Caco-2 (cell line): Measurements from ENCODE around the gene GPR39. TPM values are rescaled to one million over a fixed set of nuclear protein-coding genes. Genes with fewer than 3 reads are reported as not detected.

Source experiments
- BruUV-seq: library from RNA; stranded (reverse); fragments of 400-500 nt; replicated peaks from 2 replicates; lab custom pipeline; 2021; lab: Mats Ljungman, UMichigan
- CTCF ChIA-PET: fragments of 300-600 bp; sonication (Branson Sonifier 250); formaldehyde crosslinking; loops from one replicate; lab custom pipeline; 2022; ENCODE audit warnings: antibody characterized with exemption; lab: Charles Lee
- POLR2A ChIA-PET: fragments of 300-600 bp; sonication (Branson Sonifier 250); formaldehyde crosslinking; loops from one replicate; lab custom pipeline; 2022; ENCODE audit warnings: antibody characterized with exemption; lab: Charles Lee
- DNase-seq, 2 experiments: peaks; one replicate each; pipeline versions ENCODE4 v3.0.0 to v3.0.0-alpha.2; 2020 to 2022
- H3K27me3 ChIP-seq: replicated peaks from 2 replicates; pipeline ENCODE4 v1.6.0; 2011; ENCODE audit warnings: low read length; ENCODE audit not compliant: control insufficient read depth, insufficient read depth
- H3K36me3 ChIP-seq: 2 replicates; pipeline ENCODE4 v1.5.1; 2011; ENCODE audit warnings: low read length; ENCODE audit not compliant: control insufficient read depth, insufficient read depth
- H3K4me1 ChIP-seq: fragments of 250-450 bp; sonication (Bioruptor Pico); 2 replicates; pipeline ENCODE4 v1.5.1; 2020; ENCODE audit warnings: mild to moderate bottlenecking
- H3K4me3 ChIP-seq: 2 replicates; pipeline ENCODE4 v1.5.1; 2011; ENCODE audit warnings: low read depth, mild to moderate bottlenecking, control low read depth, low read length
- H3K9me3 ChIP-seq: fragments of 250-450 bp; sonication (Bioruptor Pico); 2 replicates; pipeline ENCODE4 v1.5.1; 2020; ENCODE audit warnings: mild to moderate bottlenecking, moderate library complexity
- H3K27ac Mint-ChIP-seq: one replicate; pipeline ENCODE4 v1.8.0; 2022; ENCODE audit warnings: mixed read lengths; ENCODE audit not compliant: unreplicated experiment
- H3K27me3 Mint-ChIP-seq: one replicate; pipeline ENCODE4 v1.8.0; 2022; ENCODE audit warnings: mixed read lengths; ENCODE audit not compliant: insufficient read depth, unreplicated experiment
- H3K36me3 Mint-ChIP-seq: one replicate; pipeline ENCODE4 v1.8.0; 2022; ENCODE audit warnings: mild to moderate bottlenecking, mixed read lengths; ENCODE audit not compliant: insufficient read depth, unreplicated experiment
- H3K4me1 Mint-ChIP-seq: one replicate; pipeline ENCODE4 v1.8.0; 2022; ENCODE audit warnings: low read depth, mixed read lengths; ENCODE audit not compliant: unreplicated experiment
- H3K4me3 Mint-ChIP-seq: one replicate; pipeline ENCODE4 v1.8.0; 2022; ENCODE audit warnings: mild to moderate bottlenecking, moderate library complexity, mixed read lengths; ENCODE audit not compliant: unreplicated experiment
- H3K9me3 Mint-ChIP-seq: one replicate; pipeline ENCODE4 v1.8.0; 2022; ENCODE audit warnings: mixed read lengths; ENCODE audit not compliant: unreplicated experiment
- CTCF ChIP-seq, 2 experiments: fragments of 200-600 bp in 1 of 2; IDR thresholded peaks; 1 replicate in 1 of 2; 2 replicates in 1 of 2; pipeline versions ENCODE4 v1.5.1 to v1.8.0; 2011 to 2022; ENCODE audit warnings: antibody characterized with exemption in 1 of 2, control low read depth in 1 of 2, inconsistent platforms in 1 of 2, low read depth in 1 of 2, low read length in 1 of 2, mild to moderate bottlenecking in 1 of 2, moderate library complexity in 1 of 2; ENCODE audit not compliant: insufficient read depth in 1 of 2, severe bottlenecking in 1 of 2, unreplicated experiment in 1 of 2
- intact Hi-C: fragments of 100-400 bp; cut with micrococcal nuclease; formaldehyde crosslinking; loops from one replicate; pipeline ENCODE4 v1.10.0; 2022; ENCODE audit not compliant: unreplicated experiment
- total RNA-seq: library from RNA; stranded (reverse); gene quantifications from 2 replicates; pipeline ENCODE4 v1.2.3, GENCODE V29; 2022

Gene GPR39
- total RNA-seq, 1 experiment from 2014 or later = 26.8 TPM

GRCh38 chr2:132446444-132446843, 29.8 kb downstream of the GPR39 start:
- Mint-ChIP-seq H3K4me1 (peaks cover 31% of the 10 kb centered on the region), H3K36me3 (peaks cover 11% of the 10 kb centered on the region), H3K27me3 (no peaks in the 10 kb centered on the region), H3K4me3 (no peak overlapping the region), H3K27ac (peak overlapping the region; percentile 2), H3K9me3 (peaks cover 8% of the 10 kb centered on the region)
- ChIA-PET POLR2A (no interaction called here), CTCF (interaction anchor here (0.8 kb wide), 1 partner anchor 98 kb away, joined by 3 read pairs; no protein-coding TSS in a partner anchor)
- Histone ChIP-seq H3K36me3 (no peaks in the 10 kb centered on the region), H3K4me3 (no peak overlapping the region), H3K4me1 (peaks cover 44% of the 10 kb centered on the region), H3K9me3 (no peaks in the 10 kb centered on the region), H3K27me3 (no peaks in the 10 kb centered on the region)
- BruUV-seq = no TSS peak
- no peak for TF ChIP-seq CTCF (IDR thresholded peaks at IDR 0.05; ENCODE audit: insufficient read depth in 1 of 2, low read depth in 1 of 2, low read length in 1 of 2, severe bottlenecking in 1 of 2, unreplicated experiment in 1 of 2)
- intact Hi-C loops = loop anchor here (1.0 kb wide), 1 partner anchor 22 kb away; no protein-coding TSS in a partner anchor
- DNase-seq = no peak

GRCh38 chr2:132448331-132448730, 31.7 kb downstream of the GPR39 start:
- POLR2A ChIA-PET = no interaction called here
- no peak overlapping the region for H3K4me3 Mint-ChIP-seq
- DNase-seq = no peak
- CTCF ChIA-PET = interaction anchor here (0.9 to 2.2 kb wide), 5 partner anchors 23 to 99 kb away, joined by 3 to 8 read pairs (median 6); partner anchors contain the start of gene GPR39
- Histone ChIP-seq H3K27me3 (no peaks in the 10 kb centered on the region), H3K36me3 (no peaks in the 10 kb centered on the region), H3K4me1 (peaks cover 42% of the 10 kb centered on the region), H3K4me3 (no peak overlapping the region), H3K9me3 (no peaks in the 10 kb centered on the region)
- H3K27ac Mint-ChIP-seq = no peak overlapping the region
- intact Hi-C loops = loop anchor here (2.0 kb wide), 1 partner anchor 96 kb away; no protein-coding TSS in a partner anchor
- peaks cover 31% of the 10 kb centered on the region for H3K4me1 Mint-ChIP-seq
- no TSS peak for BruUV-seq
- no peaks in the 10 kb centered on the region for H3K36me3 Mint-ChIP-seq
- H3K9me3 Mint-ChIP-seq = peaks cover 21% of the 10 kb centered on the region
- no peak for TF ChIP-seq CTCF (IDR thresholded peaks at IDR 0.05; ENCODE audit: insufficient read depth in 1 of 2, low read depth in 1 of 2, low read length in 1 of 2, severe bottlenecking in 1 of 2, unreplicated experiment in 1 of 2)
- no peaks in the 10 kb centered on the region for H3K27me3 Mint-ChIP-seq

GRCh38 chr2:132448771-132449170, 32.2 kb downstream of the GPR39 start:
- Mint-ChIP-seq H3K4me1 (peaks cover 31% of the 10 kb centered on the region), H3K36me3 (no peaks in the 10 kb centered on the region), H3K9me3 (peaks cover 21% of the 10 kb centered on the region), H3K27ac (no peak overlapping the region), H3K4me3 (peak overlapping the region; percentile 20), H3K27me3 (no peaks in the 10 kb centered on the region)
- ChIA-PET POLR2A (no interaction called here), CTCF (interaction anchor here (0.6 to 2.2 kb wide), 7 partner anchors 24 to 180 kb away, joined by 3 to 8 read pairs (median 4); partner anchors contain the start of gene GPR39)
- H3K27me3 ChIP-seq = no peaks in the 10 kb centered on the region
- no peak overlapping the region for H3K4me3 ChIP-seq
- peak in 1 of 2 experiments; percentile 50 for DNase-seq
- H3K4me1 ChIP-seq = peaks cover 38% of the 10 kb centered on the region
- no TSS peak for BruUV-seq
- no peaks in the 10 kb centered on the region for H3K36me3 ChIP-seq
- intact Hi-C loops = loop anchor here (1.0 to 2.0 kb wide), 2 partner anchors 48 to 96 kb away; no protein-coding TSS in a partner anchor
- H3K9me3 ChIP-seq = no peaks in the 10 kb centered on the region
- TF ChIP-seq CTCF (IDR thresholded peaks at IDR 0.05; ENCODE audit: insufficient read depth in 1 of 2, low read depth in 1 of 2, low read length in 1 of 2, severe bottlenecking in 1 of 2, unreplicated experiment in 1 of 2) = peak; percentile 50 to 67
